Karpas-422 (cell line): ENCODE results near the gene TMC8. TPM values are rescaled to one million over a fixed set of nuclear protein-coding genes. Genes with fewer than 3 reads are reported as not detected.
"Not testable (repeated sequence)": the region's sequence is repeated elsewhere in the genome, so short reads cannot be mapped to it uniquely, and the experiment has no call there.

ENCODE experiments used
- DNase-seq: peaks from one replicate; pipeline ENCODE4 v3.0.0-alpha.2; 2015
- H2AFZ ChIP-seq: fragments of 200-600 bp; sonication (generic); 2 replicates; pipeline ENCODE4 v1.6.1; 2014; ENCODE audit warnings: antibody characterized with exemption, low read length, mixed read lengths
- H3K27ac ChIP-seq: fragments of 200-600 bp; sonication (generic); 2 replicates; pipeline ENCODE4 v1.5.1; 2014; ENCODE audit warnings: mild to moderate bottlenecking, low read length, moderate library complexity
- H3K27me3 ChIP-seq: fragments of 200-600 bp; sonication (generic); 2 replicates; pipeline ENCODE4 v1.6.1; 2014; ENCODE audit warnings: low read length, mixed read lengths
- H3K36me3 ChIP-seq: fragments of 200-600 bp; sonication (generic); 2 replicates; pipeline ENCODE4 v1.6.1; 2014; ENCODE audit warnings: low read length, mixed read lengths; ENCODE audit not compliant: insufficient read depth
- H3K4me1 ChIP-seq: fragments of 200-600 bp; sonication (generic); 2 replicates; pipeline ENCODE4 v1.6.1; 2014; ENCODE audit warnings: mild to moderate bottlenecking, low read length, mixed read lengths
- H3K4me2 ChIP-seq: fragments of 200-600 bp; sonication (generic); 2 replicates; pipeline ENCODE4 v1.6.1; 2014; ENCODE audit warnings: low read length, low read depth, mild to moderate bottlenecking; ENCODE audit not compliant: poor library complexity, severe bottlenecking
- H3K4me3 ChIP-seq: fragments of 200-600 bp; sonication (generic); 2 replicates; pipeline ENCODE4 v1.5.1; 2014; ENCODE audit warnings: mild to moderate bottlenecking, antibody characterized with exemption, low read length, mixed read lengths
- H3K79me2 ChIP-seq: fragments of 200-600 bp; sonication (generic); 2 replicates; pipeline ENCODE4 v1.6.1; 2014; ENCODE audit warnings: mild to moderate bottlenecking, low read length, mixed read lengths
- H3K9ac ChIP-seq: fragments of 200-600 bp; sonication (generic); 2 replicates; pipeline ENCODE4 v1.6.0; 2014; ENCODE audit warnings: low read length
- H3K9me2 ChIP-seq: fragments of 200-600 bp; sonication (generic), shearing (Covaris generic); replicated peaks from 2 replicates; pipeline ENCODE4 v1.6.0; 2014; ENCODE audit warnings: mild to moderate bottlenecking, low read length, moderate library complexity; ENCODE audit not compliant: insufficient read depth
- H3K9me3 ChIP-seq: fragments of 300-700, 200-600 bp; sonication (generic); 2 replicates; pipeline ENCODE4 v1.6.1; 2014; ENCODE audit warnings: low read length, mixed read lengths
- H4K20me1 ChIP-seq: fragments of 200-600 bp; sonication (generic); 2 replicates; pipeline ENCODE4 v1.6.1; 2014; ENCODE audit warnings: mild to moderate bottlenecking, antibody characterized with exemption, low read length, low read depth; ENCODE audit not compliant: insufficient read depth
- total RNA-seq: library from RNA; depleted of rRNA; stranded (reverse); fragments of >200 nt; shearing (Covaris generic); gene quantifications from 2 replicates; pipeline ENCODE4 v1.2.3, GENCODE V29; 2014; ENCODE audit warnings: low replicate concordance

TMC8 gene
- total RNA-seq, 1 experiment from 2014 or later, result 57.9 TPM

DNA sequence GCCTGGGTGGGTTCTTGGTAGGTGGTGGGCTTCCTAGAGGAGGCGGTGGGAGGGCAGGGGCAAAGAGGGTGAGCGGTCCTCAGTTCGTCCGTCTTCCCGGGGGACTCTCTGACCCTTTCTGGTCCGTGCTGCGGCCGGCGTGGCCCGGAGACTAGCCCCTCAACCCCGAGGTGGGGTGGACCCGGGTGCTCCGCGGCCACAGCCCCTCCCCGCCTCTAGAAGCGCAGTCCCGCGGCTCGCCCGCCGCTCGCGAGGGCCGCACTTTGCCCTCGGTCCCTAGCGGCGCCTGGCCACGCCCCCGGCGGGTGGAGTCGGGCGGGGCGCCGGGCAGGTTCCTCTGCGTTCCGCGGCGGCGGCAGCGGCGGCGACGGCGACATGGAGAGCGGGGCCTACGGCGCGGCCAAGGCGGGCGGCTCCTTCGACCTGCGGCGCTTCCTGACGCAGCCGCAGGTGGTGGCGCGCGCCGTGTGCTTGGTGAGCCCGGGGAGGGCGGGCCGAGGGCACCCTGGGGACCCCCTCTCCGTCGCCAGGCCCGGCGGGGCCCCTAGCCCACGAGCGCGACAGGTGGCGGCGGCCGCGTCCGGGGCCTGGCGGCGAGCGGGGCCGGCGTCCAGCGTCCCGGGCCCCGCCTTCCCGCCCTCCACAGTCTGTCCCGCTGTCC is 37.8 kb downstream of the TMC8 start, which contains the start of gene SYNGR2:
Gene SYNGR2, plus strand, starts transcription at position 340 of the 661 bp plus-strand sequence. Its CDS starts 36 bp downstream, at position 376.
- peak; percentile 94 for DNase-seq
- no peaks in the 10 kb centered on the region for H3K36me3 ChIP-seq
- H2AFZ ChIP-seq, result peak within 1 kb of the TSS; percentile 75; the same call in 1 of the 2 replicates
- peaks cover 14% of the 10 kb centered on the region; the same call in 1 of the 2 replicates for H4K20me1 ChIP-seq
- H3K79me2 ChIP-seq, result no peaks in the 10 kb centered on the region
- H3K27ac ChIP-seq, result no peak within 1 kb of the TSS
- peak within 1 kb of the TSS; percentile 75 for H3K9ac ChIP-seq
- H3K4me1 ChIP-seq, result peaks cover 33% of the 10 kb centered on the region
- no peaks in the 10 kb centered on the region for H3K9me3 ChIP-seq
- peaks cover 3% of the 10 kb centered on the region; the same call in 1 of the 2 replicates for H3K27me3 ChIP-seq
- peak within 1 kb of the TSS; percentile 80 for H3K4me3 ChIP-seq
- peak within 1 kb of the TSS; percentile 88 for H3K4me2 ChIP-seq
- no peaks in the 10 kb centered on the region for H3K9me2 ChIP-seq

- H2AFZ ChIP-seq, result peak overlapping the region; percentile 50; the same call in 1 of the 2 replicates
- H3K9me2 ChIP-seq, result no peaks in the 10 kb centered on the region
- H3K79me2 ChIP-seq, result no peaks in the 10 kb centered on the region
- no peak overlapping the region for H3K27ac ChIP-seq
- H4K20me1 ChIP-seq, result peaks cover 14% of the 10 kb centered on the region; the same call in 1 of the 2 replicates
- no peak for DNase-seq
- H3K9me3 ChIP-seq, result no peaks in the 10 kb centered on the region
- no peaks in the 10 kb centered on the region; the same call in 1 of the 2 replicates for H3K36me3 ChIP-seq
- peak overlapping the region; percentile 80 for H3K4me3 ChIP-seq
- H3K4me2 ChIP-seq, result peak overlapping the region; percentile 88
- peak overlapping the region; percentile 75 for H3K9ac ChIP-seq
- H3K27me3 ChIP-seq, result peaks cover 3% of the 10 kb centered on the region; the same call in 1 of the 2 replicates
- peaks cover 40% of the 10 kb centered on the region for H3K4me1 ChIP-seq
Observed at GRCh38 chr17:78168903-78169793, 38.6 kb downstream of the TMC8 start.

- peaks cover 14% of the 10 kb centered on the region for H4K20me1 ChIP-seq
- H2AFZ ChIP-seq, result no peak overlapping the region
- H3K27me3 ChIP-seq, result peaks cover 3% of the 10 kb centered on the region; the same call in 1 of the 2 replicates
- H3K27ac ChIP-seq, result no peak overlapping the region
- no peaks in the 10 kb centered on the region for H3K9me3 ChIP-seq
- H3K4me1 ChIP-seq, result peaks cover 43% of the 10 kb centered on the region
- no peak for DNase-seq
- H3K79me2 ChIP-seq, result no peaks in the 10 kb centered on the region
- H3K4me2 ChIP-seq, result no peak overlapping the region
- no peaks in the 10 kb centered on the region for H3K9me2 ChIP-seq
- no peak overlapping the region for H3K4me3 ChIP-seq
- H3K9ac ChIP-seq, result no peak overlapping the region
- H3K36me3 ChIP-seq, result no peaks in the 10 kb centered on the region; the same call in 1 of the 2 replicates
Observed at GRCh38 chr17:78170692-78171590, 40.4 kb downstream of the TMC8 start.

DNA sequence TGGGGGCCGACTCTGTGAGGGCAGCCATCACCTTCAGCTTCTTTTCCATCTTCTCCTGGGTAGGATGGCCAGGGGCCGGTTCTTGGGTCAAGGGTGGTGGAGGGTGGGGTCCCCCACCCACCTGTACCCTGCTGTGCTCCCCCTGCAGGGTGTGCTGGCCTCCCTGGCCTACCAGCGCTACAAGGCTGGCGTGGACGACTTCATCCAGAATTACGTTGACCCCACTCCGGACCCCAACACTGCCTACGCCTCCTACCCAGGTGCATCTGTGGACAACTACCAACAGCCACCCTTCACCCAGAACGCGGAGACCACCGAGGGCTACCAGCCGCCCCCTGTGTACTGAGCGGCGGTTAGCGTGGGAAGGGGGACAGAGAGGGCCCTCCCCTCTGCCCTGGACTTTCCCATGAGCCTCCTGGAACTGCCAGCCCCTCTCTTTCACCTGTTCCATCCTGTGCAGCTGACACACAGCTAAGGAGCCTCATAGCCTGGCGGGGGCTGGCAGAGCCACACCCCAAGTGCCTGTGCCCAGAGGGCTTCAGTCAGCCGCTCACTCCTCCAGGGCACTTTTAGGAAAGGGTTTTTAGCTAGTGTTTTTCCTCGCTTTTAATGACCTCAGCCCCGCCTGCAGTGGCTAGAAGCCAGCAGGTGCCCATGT is 41.1 kb downstream of the TMC8 start:
- H3K9me3 ChIP-seq, H3K9ac ChIP-seq, H3K36me3 ChIP-seq, H2AFZ ChIP-seq, H3K27ac ChIP-seq, H3K9me2 ChIP-seq, H3K27me3 ChIP-seq, H3K4me2 ChIP-seq, H3K79me2 ChIP-seq, DNase-seq: not testable (repeated sequence)
- H3K4me3 ChIP-seq, result peak overlapping the region; percentile 4; the same call in 1 of the 2 replicates
- peaks cover 17% of the 10 kb centered on the region for H4K20me1 ChIP-seq
- H3K4me1 ChIP-seq, result peaks cover 48% of the 10 kb centered on the region

GRCh38 chr17:78172249-78173051 is 41.9 kb downstream of the TMC8 start:
- peaks cover 51% of the 10 kb centered on the region for H3K4me1 ChIP-seq
- peak overlapping the region; percentile 4; the same call in 1 of the 2 replicates for H3K4me3 ChIP-seq
- no peak overlapping the region for H2AFZ ChIP-seq
- no peak overlapping the region for H3K27ac ChIP-seq
- no peaks in the 10 kb centered on the region for H3K9me3 ChIP-seq
- no peaks in the 10 kb centered on the region for H3K9me2 ChIP-seq
- H3K36me3 ChIP-seq, result no peaks in the 10 kb centered on the region; the same call in 1 of the 2 replicates
- peak; percentile 71 for DNase-seq
- peak overlapping the region; percentile 53 for H3K4me2 ChIP-seq
- H3K27me3 ChIP-seq, result peaks cover 3% of the 10 kb centered on the region; the same call in 1 of the 2 replicates
- peaks cover 17% of the 10 kb centered on the region for H4K20me1 ChIP-seq
- H3K79me2 ChIP-seq, result no peaks in the 10 kb centered on the region
- H3K9ac ChIP-seq, result peak overlapping the region; percentile 31

- Histone ChIP-seq H3K4me1 (peaks cover 47% of the 10 kb centered on the region), H3K4me3 (no peak overlapping the region), H3K9ac (peak overlapping the region; percentile 31; the same call in 1 of the 2 replicates), H3K27ac (no peak overlapping the region), H3K36me3 (no peaks in the 10 kb centered on the region; the same call in 1 of the 2 replicates), H3K9me3 (no peaks in the 10 kb centered on the region), H4K20me1 (peaks cover 17% of the 10 kb centered on the region), H2AFZ (no peak overlapping the region), H3K79me2 (no peaks in the 10 kb centered on the region), H3K27me3 (peaks cover 3% of the 10 kb centered on the region; the same call in 1 of the 2 replicates), H3K4me2 (peak overlapping the region; percentile 53), H3K9me2 (no peaks in the 10 kb centered on the region)
- DNase-seq, result no peak
Observed at GRCh38 chr17:78173097-78173715, 42.6 kb downstream of the TMC8 start.
